K562 (cell line): Measurements from ENCODE around the gene RALGPS1. TPM values are rescaled to one million over a fixed set of nuclear protein-coding genes. Genes with fewer than 3 reads are reported as not detected.

Experiments used
- ATF7 ChIP-seq: fragments of 450-650 bp; IDR thresholded peaks from 2 replicates; pipeline ENCODE4 v1.7.1; 2014; ENCODE audit warnings: mild to moderate bottlenecking, moderate library complexity
- CBFB ChIP-seq: sonication (generic); formaldehyde crosslinking; IDR thresholded peaks from 2 replicates; pipeline ENCODE4 v1.4.0; 2020; ENCODE audit warnings: mild to moderate bottlenecking, missing genetic modification reagents
- CREB1 ChIP-seq, 2 experiments: sonication (generic) in 1 of 2; formaldehyde crosslinking in 1 of 2; IDR thresholded peaks; 2 replicates each; pipeline versions ENCODE4 v1.6.1 to v1.8.0; 2012 to 2022; ENCODE audit warnings: inconsistent platforms in 1 of 2, mild to moderate bottlenecking in 1 of 2, missing genetic modification reagents in 1 of 2, moderate library complexity in 1 of 2
- GABPB2 ChIP-seq: fragments of 250-450 bp; sonication (Bioruptor Pico); conservative IDR thresholded peaks from 2 replicates; pipeline ENCODE4 v1.5.1; 2021; ENCODE audit warnings: mild to moderate bottlenecking
- KDM1A ChIP-seq, 2 experiments: fragments of 450-650 bp; IDR thresholded peaks; 2 replicates each; pipeline ENCODE4 v1.6.1; 2016; ENCODE audit warnings: mild to moderate bottlenecking in 2 of 2
- MBD2 ChIP-seq: sonication (generic); IDR thresholded peaks from 2 replicates; pipeline ENCODE4 v1.6.1; 2016; ENCODE audit warnings: low read depth, borderline replicate concordance
- NONO ChIP-seq, 2 experiments: fragments of 200-400 bp in 1 of 2; fragments of 450-650 bp in 1 of 2; formaldehyde crosslinking in 1 of 2; IDR thresholded peaks; 2 replicates each; pipeline ENCODE4 v1.6.1; 2017; ENCODE audit warnings: low read depth in 2 of 2, mild to moderate bottlenecking in 2 of 2, moderate library complexity in 2 of 2, low read length in 1 of 2
- POLR2G ChIP-seq: fragments of 200-400 bp; formaldehyde crosslinking; IDR thresholded peaks from 2 replicates; pipeline ENCODE4 v1.6.1; 2017; ENCODE audit warnings: low read depth, mild to moderate bottlenecking, antibody characterized with exemption, low read length, moderate library complexity
- RB1 ChIP-seq: fragments of 450-650 bp; IDR thresholded peaks from 2 replicates; pipeline ENCODE4 v1.6.1; 2017; ENCODE audit warnings: low read depth, mild to moderate bottlenecking
- SMAD4 ChIP-seq: fragments of 250-450 bp; sonication (Bioruptor Pico); conservative IDR thresholded peaks from 2 replicates; pipeline ENCODE4 v1.8.0; 2021; ENCODE audit warnings: inconsistent platforms, mild to moderate bottlenecking, moderate library complexity
- polyA plus RNA-seq, 8 experiments: library from polyadenylated mRNA; depleted of rRNA in 4 of 8; stranded (reverse) in 5 of 8; unstranded in 3 of 8; fragments of >200 nt; fragmentation: Nextera tagmentation in 2 of 8; fragmentation: Illumina TruSeq in 1 of 8; extraction: Ambion mirVana in 2 of 8; extraction: Trizol in 1 of 8; gene quantifications; 2 replicates each; pipeline versions ENCODE4 v1.2.1 to v1.2.3, GENCODE V29; 2011 to 2014; ENCODE audit warnings: inconsistent platforms in 1 of 8, missing spikeins in 1 of 8
- total RNA-seq, 7 experiments: library from RNA; depleted of rRNA in 6 of 7; stranded (reverse); fragments of >200 nt in 6 of 7; fragmentation: Illumina TruSeq in 2 of 7; extraction: Trizol in 2 of 7; gene quantifications; 2 replicates each; pipeline versions ENCODE4 v1.2.1 to v1.2.3, GENCODE V29; 2011 to 2021; ENCODE audit warnings: low replicate concordance in 1 of 7
- TF ChIP-seq, protein P1 (sequence below): fragments of 450-650 bp; IDR thresholded peaks from 2 replicates; pipeline ENCODE4 v1.6.1; 2016
- TF ChIP-seq, protein P2 (sequence below): fragments of 250-450 bp; sonication (Bioruptor Pico); IDR thresholded peaks from 2 replicates; pipeline ENCODE4 v1.5.1; 2021; ENCODE audit warnings: mild to moderate bottlenecking
- TF ChIP-seq, protein P3 (sequence below): IDR thresholded peaks from 2 replicates; pipeline ENCODE4 v1.6.1; 2011; ENCODE audit warnings: borderline replicate concordance, low read depth, mild to moderate bottlenecking, moderate library complexity, low read length; ENCODE audit not compliant: insufficient read depth, poor library complexity, severe bottlenecking
- TF ChIP-seq, protein P4 (sequence below): fragments of 200-400 bp; formaldehyde crosslinking; IDR thresholded peaks from 2 replicates; pipeline ENCODE4 v1.6.1; 2017; ENCODE audit warnings: mild to moderate bottlenecking, low read depth, low read length, moderate library complexity
- TF ChIP-seq, protein P5 (sequence below), 2 experiments: IDR thresholded peaks; 2 replicates each; pipeline ENCODE4 v1.6.1; 2012; ENCODE audit warnings: improper control_type of control experiment in 2 of 2, low read depth in 2 of 2, low read length in 2 of 2, borderline replicate concordance in 1 of 2

The RALGPS1 gene
- total and polyA plus RNA-seq, 9 of the 15 experiments (the other 6 are each of a cell fraction or from before 2014, with no cell fraction given): 0.04 to 2.6 (median 1.5) TPM

DNA sequence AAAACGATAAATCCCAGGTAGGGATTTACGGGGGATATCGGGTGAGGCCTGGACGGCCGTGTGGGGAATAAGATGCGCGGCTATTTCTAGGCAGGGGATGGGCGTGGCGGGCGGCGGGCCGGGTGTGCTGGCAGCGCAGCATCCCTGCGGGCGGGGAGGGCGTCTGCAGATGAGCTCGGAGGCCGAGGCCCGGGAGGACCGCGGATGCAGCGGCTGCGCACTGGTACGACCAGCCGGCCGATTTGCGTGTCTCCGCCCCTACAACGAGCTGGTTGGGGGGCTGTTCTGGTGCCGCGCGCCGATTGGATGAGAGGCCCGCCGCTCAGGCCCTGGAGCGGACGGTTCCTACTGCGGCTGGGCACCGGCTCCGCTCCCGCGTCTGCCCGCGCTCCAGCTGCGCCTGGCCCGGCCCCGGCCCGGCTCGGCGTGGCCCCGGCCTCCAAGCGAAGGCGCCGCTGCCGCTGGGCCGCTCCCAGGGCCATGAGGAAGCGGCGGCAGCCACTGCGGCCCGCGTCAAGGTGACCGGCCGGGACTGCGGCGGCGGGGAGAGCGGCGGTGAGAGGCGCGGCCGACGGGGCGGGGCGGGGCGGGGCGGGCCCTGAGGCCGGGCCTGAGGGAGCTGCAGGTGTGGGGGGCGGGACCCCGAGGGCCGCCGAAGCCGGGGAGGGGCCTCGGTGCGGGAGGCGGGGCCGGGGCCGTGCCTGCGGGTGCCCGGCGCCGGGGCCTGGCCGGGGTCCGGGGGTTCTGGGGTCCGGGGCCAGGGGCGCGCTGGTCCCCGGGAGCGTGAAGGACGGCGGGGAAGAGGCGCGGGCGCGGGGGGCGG lies at the start of gene RALGPS1 (continued):
- TF ChIP-seq CBFB (CRISPR knock-in tag) (no peak), KDM1A (IDR thresholded peaks at IDR 0.05) (peak in 1 of 2 experiments; percentile 40; a peak in 1 of 4 replicates), CREB1 (IDR thresholded peaks at IDR 0.05) (no peak), CREB1 (CRISPR knock-in tag; IDR thresholded peaks at IDR 0.05) (peak; percentile 72), ATF7 (0 out of 2 replicates have a peak, but pooled peaks have one; percentile 47), NONO (IDR thresholded peaks at IDR 0.05; ENCODE audit: low read depth in 2 of 2, low read length in 1 of 2) (peak in 1 of 2 experiments; percentile 88; a peak in 2 of 4 replicates), SMAD4 (CRISPR knock-in tag) (0 out of 2 replicates have a peak, but pooled peaks have one; percentile 45), MBD2 (peak; percentile 86; the same call in 1 of the 2 replicates), RB1 (peak; percentile 88), POLR2G (peak; percentile 55), GABPB2 (CRISPR knock-in tag) (no peak)
- TF ChIP-seq, protein P1, sequence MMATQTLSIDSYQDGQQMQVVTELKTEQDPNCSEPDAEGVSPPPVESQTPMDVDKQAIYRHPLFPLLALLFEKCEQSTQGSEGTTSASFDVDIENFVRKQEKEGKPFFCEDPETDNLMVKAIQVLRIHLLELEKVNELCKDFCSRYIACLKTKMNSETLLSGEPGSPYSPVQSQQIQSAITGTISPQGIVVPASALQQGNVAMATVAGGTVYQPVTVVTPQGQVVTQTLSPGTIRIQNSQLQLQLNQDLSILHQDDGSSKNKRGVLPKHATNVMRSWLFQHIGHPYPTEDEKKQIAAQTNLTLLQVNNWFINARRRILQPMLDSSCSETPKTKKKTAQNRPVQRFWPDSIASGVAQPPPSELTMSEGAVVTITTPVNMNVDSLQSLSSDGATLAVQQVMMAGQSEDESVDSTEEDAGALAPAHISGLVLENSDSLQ: peak; percentile 98
- TF ChIP-seq, protein P2, sequence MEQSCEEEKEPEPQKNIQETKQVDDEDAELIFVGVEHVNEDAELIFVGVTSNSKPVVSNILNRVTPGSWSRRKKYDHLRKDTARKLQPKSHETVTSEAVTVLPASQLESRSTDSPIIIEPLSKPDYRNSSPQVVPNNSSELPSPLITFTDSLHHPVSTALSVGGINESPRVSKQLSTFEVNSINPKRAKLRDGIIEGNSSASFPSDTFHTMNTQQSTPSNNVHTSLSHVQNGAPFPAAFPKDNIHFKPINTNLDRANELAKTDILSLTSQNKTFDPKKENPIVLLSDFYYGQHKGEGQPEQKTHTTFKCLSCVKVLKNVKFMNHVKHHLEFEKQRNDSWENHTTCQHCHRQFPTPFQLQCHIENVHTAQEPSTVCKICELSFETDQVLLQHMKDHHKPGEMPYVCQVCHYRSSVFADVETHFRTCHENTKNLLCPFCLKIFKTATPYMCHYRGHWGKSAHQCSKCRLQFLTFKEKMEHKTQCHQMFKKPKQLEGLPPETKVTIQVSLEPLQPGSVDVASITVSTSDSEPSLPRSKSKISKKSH (CRISPR knock-in tag): no peak
- TF ChIP-seq, protein P3, sequence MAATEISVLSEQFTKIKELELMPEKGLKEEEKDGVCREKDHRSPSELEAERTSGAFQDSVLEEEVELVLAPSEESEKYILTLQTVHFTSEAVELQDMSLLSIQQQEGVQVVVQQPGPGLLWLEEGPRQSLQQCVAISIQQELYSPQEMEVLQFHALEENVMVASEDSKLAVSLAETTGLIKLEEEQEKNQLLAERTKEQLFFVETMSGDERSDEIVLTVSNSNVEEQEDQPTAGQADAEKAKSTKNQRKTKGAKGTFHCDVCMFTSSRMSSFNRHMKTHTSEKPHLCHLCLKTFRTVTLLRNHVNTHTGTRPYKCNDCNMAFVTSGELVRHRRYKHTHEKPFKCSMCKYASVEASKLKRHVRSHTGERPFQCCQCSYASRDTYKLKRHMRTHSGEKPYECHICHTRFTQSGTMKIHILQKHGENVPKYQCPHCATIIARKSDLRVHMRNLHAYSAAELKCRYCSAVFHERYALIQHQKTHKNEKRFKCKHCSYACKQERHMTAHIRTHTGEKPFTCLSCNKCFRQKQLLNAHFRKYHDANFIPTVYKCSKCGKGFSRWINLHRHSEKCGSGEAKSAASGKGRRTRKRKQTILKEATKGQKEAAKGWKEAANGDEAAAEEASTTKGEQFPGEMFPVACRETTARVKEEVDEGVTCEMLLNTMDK: no peak
- TF ChIP-seq, protein P4, sequence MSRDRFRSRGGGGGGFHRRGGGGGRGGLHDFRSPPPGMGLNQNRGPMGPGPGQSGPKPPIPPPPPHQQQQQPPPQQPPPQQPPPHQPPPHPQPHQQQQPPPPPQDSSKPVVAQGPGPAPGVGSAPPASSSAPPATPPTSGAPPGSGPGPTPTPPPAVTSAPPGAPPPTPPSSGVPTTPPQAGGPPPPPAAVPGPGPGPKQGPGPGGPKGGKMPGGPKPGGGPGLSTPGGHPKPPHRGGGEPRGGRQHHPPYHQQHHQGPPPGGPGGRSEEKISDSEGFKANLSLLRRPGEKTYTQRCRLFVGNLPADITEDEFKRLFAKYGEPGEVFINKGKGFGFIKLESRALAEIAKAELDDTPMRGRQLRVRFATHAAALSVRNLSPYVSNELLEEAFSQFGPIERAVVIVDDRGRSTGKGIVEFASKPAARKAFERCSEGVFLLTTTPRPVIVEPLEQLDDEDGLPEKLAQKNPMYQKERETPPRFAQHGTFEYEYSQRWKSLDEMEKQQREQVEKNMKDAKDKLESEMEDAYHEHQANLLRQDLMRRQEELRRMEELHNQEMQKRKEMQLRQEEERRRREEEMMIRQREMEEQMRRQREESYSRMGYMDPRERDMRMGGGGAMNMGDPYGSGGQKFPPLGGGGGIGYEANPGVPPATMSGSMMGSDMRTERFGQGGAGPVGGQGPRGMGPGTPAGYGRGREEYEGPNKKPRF: no peak
- TF ChIP-seq, protein P5, sequence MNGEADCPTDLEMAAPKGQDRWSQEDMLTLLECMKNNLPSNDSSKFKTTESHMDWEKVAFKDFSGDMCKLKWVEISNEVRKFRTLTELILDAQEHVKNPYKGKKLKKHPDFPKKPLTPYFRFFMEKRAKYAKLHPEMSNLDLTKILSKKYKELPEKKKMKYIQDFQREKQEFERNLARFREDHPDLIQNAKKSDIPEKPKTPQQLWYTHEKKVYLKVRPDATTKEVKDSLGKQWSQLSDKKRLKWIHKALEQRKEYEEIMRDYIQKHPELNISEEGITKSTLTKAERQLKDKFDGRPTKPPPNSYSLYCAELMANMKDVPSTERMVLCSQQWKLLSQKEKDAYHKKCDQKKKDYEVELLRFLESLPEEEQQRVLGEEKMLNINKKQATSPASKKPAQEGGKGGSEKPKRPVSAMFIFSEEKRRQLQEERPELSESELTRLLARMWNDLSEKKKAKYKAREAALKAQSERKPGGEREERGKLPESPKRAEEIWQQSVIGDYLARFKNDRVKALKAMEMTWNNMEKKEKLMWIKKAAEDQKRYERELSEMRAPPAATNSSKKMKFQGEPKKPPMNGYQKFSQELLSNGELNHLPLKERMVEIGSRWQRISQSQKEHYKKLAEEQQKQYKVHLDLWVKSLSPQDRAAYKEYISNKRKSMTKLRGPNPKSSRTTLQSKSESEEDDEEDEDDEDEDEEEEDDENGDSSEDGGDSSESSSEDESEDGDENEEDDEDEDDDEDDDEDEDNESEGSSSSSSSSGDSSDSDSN (IDR thresholded peaks at IDR 0.05; ENCODE audit: borderline replicate concordance in 1 of 2, low read depth in 2 of 2, low read length in 2 of 2): peak in 1 of 2 experiments; percentile 70; a peak in 1 of 4 replicates
